ENCODE data around the gene CHIC2.

GRCh38 chr4:54102531-54103106 lies 38.2 kb upstream of the CHIC2 start:
- TF ChIP-seq CTCF (IDR thresholded peaks at IDR 0.05; ENCODE audit: low read length) = no peak
- no peak for TF ChIP-seq EZH2 (IDR thresholded peaks at IDR 0.05; ENCODE audit: borderline replicate concordance, low read length)
